ENCODE results near the gene SOWAHB. TPM values are rescaled to one million over a fixed set of nuclear protein-coding genes. Genes with fewer than 3 reads are reported as not detected.

SOWAHB gene
- total and polyA plus RNA-seq, 2 donors (not counting 1 experiment from before 2014, with no cell fraction given), result not detected

DNA sequence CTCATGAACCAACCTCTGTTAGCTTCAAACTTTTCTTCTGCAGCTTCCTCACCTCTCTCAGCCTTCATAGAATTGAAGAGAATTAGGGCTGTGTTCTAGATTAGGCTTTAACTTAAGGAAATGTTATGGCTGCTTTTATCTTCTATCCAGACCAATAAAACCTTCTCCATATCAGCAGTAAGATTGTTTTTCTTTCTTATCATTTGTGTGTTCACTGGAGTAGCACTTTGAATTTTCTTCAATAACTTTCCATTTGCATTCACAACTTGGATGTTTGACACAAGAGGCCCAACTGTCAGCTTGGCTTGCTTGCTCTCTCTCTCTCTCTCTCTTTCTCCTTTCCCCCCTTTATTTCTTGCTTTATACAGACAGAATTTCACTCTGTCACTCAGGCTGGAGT is 22.8 kb upstream of the SOWAHB start:
- Histone ChIP-seq H2AFZ (ENCODE audit: insufficient read depth, low read depth, low read length, poor library complexity, severe bottlenecking) (no peak overlapping the region), H3K27me3 (replicated peaks in 1 of 4; ENCODE audit: control extremely low read depth in 1 of 4, control insufficient read depth in 3 of 4, insufficient read depth in 4 of 4, low read length in 3 of 4) (no peaks in the 10 kb centered on the region), H3K4me2 (replicated peaks; ENCODE audit: low read depth, low read length, poor library complexity, severe bottlenecking) (no peak overlapping the region), H3K27ac (ENCODE audit: low read length in 2 of 2) (no peak overlapping the region), H3K79me2 (ENCODE audit: control insufficient read depth, insufficient read depth, low read length) (no peaks in the 10 kb centered on the region), H3K4me3 (ENCODE audit: control extremely low read depth in 1 of 5, extremely low read depth in 1 of 5, insufficient read depth in 1 of 5, low read depth in 2 of 5, low read length in 4 of 5) (no peak overlapping the region), H3K4me1 (ENCODE audit: control insufficient read depth in 2 of 2, insufficient read depth in 2 of 2, low read length in 2 of 2) (no peaks in the 10 kb centered on the region), H4K20me1 (ENCODE audit: control insufficient read depth, insufficient read depth, low read length, poor library complexity, severe bottlenecking) (no peaks in the 10 kb centered on the region), H3K9ac (ENCODE audit: low read length) (no peak overlapping the region), H3K9me3 (ENCODE audit: control extremely low read depth in 1 of 3, control insufficient read depth in 2 of 3, insufficient read depth in 1 of 3, low read length in 2 of 3) (no peaks in the 10 kb centered on the region), H3K36me3 (replicated peaks in 1 of 2; ENCODE audit: control extremely low read depth in 1 of 2, control insufficient read depth in 1 of 2, extremely low read depth in 1 of 2, insufficient read depth in 2 of 2, low read length in 1 of 2) (no peaks in the 10 kb centered on the region)
- no peak overlapping the region for H3K27ac Mint-ChIP-seq
- H3K27me3 Mint-ChIP-seq, result peaks cover 6% of the 10 kb centered on the region
- no peaks in the 10 kb centered on the region for H3K9me3 Mint-ChIP-seq (ENCODE audit: insufficient read depth)
- H3K4me3 Mint-ChIP-seq, result no peak overlapping the region
- TF ChIP-seq EZH2 (IDR thresholded peaks at IDR 0.05; ENCODE audit: borderline replicate concordance, insufficient read depth, low read depth, low read length, poor library complexity, severe bottlenecking), result no peak
- TF ChIP-seq, protein P1, sequence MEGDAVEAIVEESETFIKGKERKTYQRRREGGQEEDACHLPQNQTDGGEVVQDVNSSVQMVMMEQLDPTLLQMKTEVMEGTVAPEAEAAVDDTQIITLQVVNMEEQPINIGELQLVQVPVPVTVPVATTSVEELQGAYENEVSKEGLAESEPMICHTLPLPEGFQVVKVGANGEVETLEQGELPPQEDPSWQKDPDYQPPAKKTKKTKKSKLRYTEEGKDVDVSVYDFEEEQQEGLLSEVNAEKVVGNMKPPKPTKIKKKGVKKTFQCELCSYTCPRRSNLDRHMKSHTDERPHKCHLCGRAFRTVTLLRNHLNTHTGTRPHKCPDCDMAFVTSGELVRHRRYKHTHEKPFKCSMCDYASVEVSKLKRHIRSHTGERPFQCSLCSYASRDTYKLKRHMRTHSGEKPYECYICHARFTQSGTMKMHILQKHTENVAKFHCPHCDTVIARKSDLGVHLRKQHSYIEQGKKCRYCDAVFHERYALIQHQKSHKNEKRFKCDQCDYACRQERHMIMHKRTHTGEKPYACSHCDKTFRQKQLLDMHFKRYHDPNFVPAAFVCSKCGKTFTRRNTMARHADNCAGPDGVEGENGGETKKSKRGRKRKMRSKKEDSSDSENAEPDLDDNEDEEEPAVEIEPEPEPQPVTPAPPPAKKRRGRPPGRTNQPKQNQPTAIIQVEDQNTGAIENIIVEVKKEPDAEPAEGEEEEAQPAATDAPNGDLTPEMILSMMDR (IDR thresholded peaks at IDR 0.05), result no peak
- ChIA-PET POLR2A (no interaction called here), CTCF (no interaction called here)
- DNase-seq (no peak), ATAC-seq (ENCODE audit: low read depth) (no peak)
- no peaks in the 10 kb centered on the region for H3K4me1 Mint-ChIP-seq
- intact Hi-C loops (cut with micrococcal nuclease), result no loop called here

DNA sequence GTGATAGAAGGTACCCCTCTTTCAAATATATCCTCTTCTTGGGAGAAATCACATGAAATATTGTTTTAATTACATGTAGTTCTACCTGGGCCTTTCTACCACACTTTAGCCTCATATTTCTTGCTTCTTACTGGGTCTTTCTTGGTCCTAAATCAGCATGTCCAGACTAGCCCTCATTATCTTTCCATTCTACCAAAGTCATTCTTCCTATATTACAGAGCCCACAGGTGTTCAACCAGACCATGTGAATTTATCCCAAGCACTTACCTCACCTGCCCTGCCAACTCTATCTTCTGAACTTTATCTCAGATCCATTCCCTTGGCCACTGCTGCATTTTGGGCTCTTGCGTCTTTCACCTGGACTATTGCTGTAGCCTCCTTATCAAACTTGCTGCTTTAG is 11.8 kb upstream of the SOWAHB start:
- no peak for TF ChIP-seq EZH2 (IDR thresholded peaks at IDR 0.05; ENCODE audit: borderline replicate concordance, insufficient read depth, low read depth, low read length, poor library complexity, severe bottlenecking)
- TF ChIP-seq, protein P1 (IDR thresholded peaks at IDR 0.05), result no peak
- POLR2A ChIA-PET, result no interaction called here

More for the DNA sequence above, 11.8 kb upstream of the SOWAHB start:
- H3K4me1 Mint-ChIP-seq, result no peaks in the 10 kb centered on the region
- 100% methylated on average over 1 of the region's 1 CpG for WGBS (ENCODE audit: insufficient coverage)
- Histone ChIP-seq H3K9me3 (ENCODE audit: control extremely low read depth in 1 of 3, control insufficient read depth in 2 of 3, insufficient read depth in 1 of 3, low read length in 2 of 3) (no peaks in the 10 kb centered on the region), H3K4me1 (ENCODE audit: control insufficient read depth in 2 of 2, insufficient read depth in 2 of 2, low read length in 2 of 2) (no peaks in the 10 kb centered on the region), H3K36me3 (replicated peaks in 1 of 2; ENCODE audit: control extremely low read depth in 1 of 2, control insufficient read depth in 1 of 2, extremely low read depth in 1 of 2, insufficient read depth in 2 of 2, low read length in 1 of 2) (no peaks in the 10 kb centered on the region), H4K20me1 (ENCODE audit: control insufficient read depth, insufficient read depth, low read length, poor library complexity, severe bottlenecking) (no peaks in the 10 kb centered on the region), H3K4me2 (replicated peaks; ENCODE audit: low read depth, low read length, poor library complexity, severe bottlenecking) (no peak overlapping the region), H3K79me2 (ENCODE audit: control insufficient read depth, insufficient read depth, low read length) (no peaks in the 10 kb centered on the region), H3K4me3 (ENCODE audit: control extremely low read depth in 1 of 5, extremely low read depth in 1 of 5, insufficient read depth in 1 of 5, low read depth in 2 of 5, low read length in 4 of 5) (no peak overlapping the region), H3K9ac (ENCODE audit: low read length) (no peak overlapping the region), H3K27me3 (replicated peaks in 1 of 4; ENCODE audit: control extremely low read depth in 1 of 4, control insufficient read depth in 3 of 4, insufficient read depth in 4 of 4, low read length in 3 of 4) (peaks cover 0 to 8% (median 1%) of the 10 kb centered on the region in 4 experiments), H3K27ac (ENCODE audit: low read length in 2 of 2) (no peak overlapping the region), H2AFZ (ENCODE audit: insufficient read depth, low read depth, low read length, poor library complexity, severe bottlenecking) (no peak overlapping the region)
- peaks cover 27% of the 10 kb centered on the region for H3K27me3 Mint-ChIP-seq
- ATAC-seq (ENCODE audit: low read depth), result no peak
- no peaks in the 10 kb centered on the region for H3K9me3 Mint-ChIP-seq (ENCODE audit: insufficient read depth)
- H3K4me3 Mint-ChIP-seq, result no peak overlapping the region
- CTCF ChIA-PET, result no interaction called here
- no peak overlapping the region for H3K27ac Mint-ChIP-seq
- no peak for DNase-seq
- intact Hi-C loops (cut with micrococcal nuclease), result no loop called here

Measured in B cell (primary cell).